Muscle layer of duodenum (tissue), 2 donors: ENCODE results near the gene CIITA.
"Not testable (repeated sequence)": the region's sequence is repeated elsewhere in the genome, so short reads cannot be mapped to it uniquely, and the experiment has no call there.

Experiments used
- H3K27ac ChIP-seq: one replicate; pipeline ENCODE4 v1.7.0; 2013; ENCODE audit warnings: mild to moderate bottlenecking, low read length
- H3K27me3 ChIP-seq: one replicate; pipeline ENCODE4 v1.7.0; 2013; ENCODE audit warnings: low read depth, mild to moderate bottlenecking, control low read depth, low read length
- H3K36me3 ChIP-seq, 2 donors: one replicate each; pipeline ENCODE4 v1.7.0; 2013; ENCODE audit warnings: low read length in 2 of 2, control low read depth in 1 of 2, mild to moderate bottlenecking in 1 of 2; ENCODE audit not compliant: insufficient read depth in 2 of 2, control insufficient read depth in 1 of 2
- H3K4me1 ChIP-seq, 2 donors: one replicate each; pipeline ENCODE4 v1.7.0; 2013; ENCODE audit warnings: low read length in 2 of 2, mild to moderate bottlenecking in 2 of 2, control low read depth in 1 of 2, moderate library complexity in 1 of 2; ENCODE audit not compliant: insufficient read depth in 2 of 2, control insufficient read depth in 1 of 2
- H3K4me3 ChIP-seq, 2 donors: one replicate each; pipeline ENCODE4 v1.7.0; 2013; ENCODE audit warnings: low read length in 2 of 2, low read depth in 1 of 2, mild to moderate bottlenecking in 1 of 2
- H3K9me3 ChIP-seq, 2 donors: one replicate each; pipeline ENCODE4 v1.7.0; 2013; ENCODE audit warnings: low read length in 2 of 2, control low read depth in 1 of 2, mild to moderate bottlenecking in 1 of 2; ENCODE audit not compliant: control insufficient read depth in 1 of 2
- donor health status: healthy.

The CIITA gene

DNA sequence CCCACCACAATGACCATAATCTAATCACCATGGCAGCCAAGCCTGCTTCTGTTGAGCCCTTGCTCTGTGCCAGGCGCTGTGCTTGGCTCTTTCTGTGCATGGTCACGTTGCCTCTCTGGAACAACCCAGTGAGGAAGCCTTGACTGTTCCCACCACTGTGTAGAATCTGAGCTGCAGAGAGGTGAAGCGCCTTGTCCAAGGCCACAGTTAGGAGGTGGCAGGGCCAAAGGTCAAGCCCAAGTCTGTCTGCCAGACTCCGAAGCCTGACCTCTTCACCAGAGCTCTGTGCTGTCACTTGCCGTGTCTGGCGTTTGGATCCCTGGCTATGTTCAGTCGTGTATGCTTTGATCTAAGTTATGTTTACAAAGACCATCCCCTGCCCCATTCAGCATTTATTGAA lies 77.9 kb downstream of the CIITA start:
- Histone ChIP-seq H3K27ac (no peak overlapping the region), H3K9me3 (no peaks in the 10 kb centered on the region), H3K4me3 (no peak overlapping the region), H3K27me3 (no peaks in the 10 kb centered on the region), H3K36me3 (peaks cover 0 to 12% of the 10 kb centered on the region in 2 donors), H3K4me1 (peaks cover 3 to 4% of the 10 kb centered on the region in 2 donors)

DNA sequence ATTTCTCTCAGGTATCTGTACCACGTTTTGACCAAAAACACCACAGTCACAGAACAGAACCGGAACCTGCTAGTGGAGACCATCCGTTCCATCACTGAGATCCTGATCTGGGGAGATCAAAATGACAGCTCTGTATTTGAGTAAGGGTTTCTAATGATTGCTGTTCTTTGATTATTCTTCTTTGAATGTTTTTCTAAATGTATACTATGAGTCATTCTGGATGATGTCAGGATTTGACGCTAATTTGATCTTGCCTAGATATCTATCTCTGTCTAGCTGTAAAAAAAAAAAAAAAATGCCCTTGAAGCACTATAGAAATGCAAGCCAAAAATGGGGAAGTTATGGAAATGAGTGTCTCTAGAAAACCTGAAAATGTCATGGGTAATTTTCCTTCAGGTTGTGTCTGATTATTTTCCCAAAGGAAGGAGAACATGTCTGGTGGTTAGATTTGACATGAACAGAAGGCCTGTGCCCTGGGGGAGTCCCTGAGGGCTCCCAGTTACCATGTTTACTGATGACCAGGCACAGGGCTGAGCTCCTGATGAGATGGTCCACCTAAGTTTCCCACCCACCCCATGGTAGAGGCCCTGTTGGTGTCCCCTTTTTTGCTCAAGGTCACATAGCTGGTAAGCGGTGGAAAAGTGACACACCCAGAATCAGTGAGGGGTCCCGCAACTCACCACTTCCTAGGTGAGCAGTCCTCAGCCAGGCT lies 80.9 kb downstream of the CIITA start:
- Histone ChIP-seq H3K36me3 (peaks cover 0 to 21% of the 10 kb centered on the region in 2 donors), H3K9me3 (no peaks in the 10 kb centered on the region), H3K4me3 (no peak overlapping the region), H3K27ac (no peak overlapping the region), H3K4me1 (peaks cover 0 to 9% of the 10 kb centered on the region in 2 donors), H3K27me3 (no peaks in the 10 kb centered on the region)

DNA sequence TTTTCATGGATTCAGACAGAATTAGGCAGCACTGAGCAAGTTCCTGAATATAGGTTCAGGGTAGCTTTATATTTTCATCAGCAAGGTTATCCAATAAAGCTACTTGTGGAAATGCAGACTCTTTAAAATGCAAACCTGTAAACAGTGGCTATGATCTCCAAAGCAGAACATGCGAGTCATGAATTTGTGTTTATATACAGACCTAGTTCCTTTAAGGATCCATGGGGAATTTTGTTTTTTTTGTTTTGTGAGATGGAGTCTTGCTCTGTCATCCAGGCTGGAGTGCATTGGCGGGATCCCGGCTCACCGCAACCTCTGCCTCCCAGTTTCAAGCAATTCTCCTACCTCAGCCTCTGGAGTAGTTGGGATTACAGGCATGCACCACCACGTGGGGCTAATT lies 82.2 kb downstream of the CIITA start:
- Histone ChIP-seq H3K9me3 (no peaks in the 10 kb centered on the region), H3K36me3 (peaks cover 5 to 30% of the 10 kb centered on the region in 2 donors), H3K27ac (no peak overlapping the region), H3K27me3 (no peaks in the 10 kb centered on the region), H3K4me1 (peaks cover 4 to 9% of the 10 kb centered on the region in 2 donors), H3K4me3 (no peak overlapping the region)

- Histone ChIP-seq H3K36me3 (peaks cover 5 to 30% of the 10 kb centered on the region in 2 donors), H3K27ac (no peak overlapping the region)
These were observed 84.2 kb downstream of the CIITA start for GRCh38 chr16:10961231-10961630.

DNA sequence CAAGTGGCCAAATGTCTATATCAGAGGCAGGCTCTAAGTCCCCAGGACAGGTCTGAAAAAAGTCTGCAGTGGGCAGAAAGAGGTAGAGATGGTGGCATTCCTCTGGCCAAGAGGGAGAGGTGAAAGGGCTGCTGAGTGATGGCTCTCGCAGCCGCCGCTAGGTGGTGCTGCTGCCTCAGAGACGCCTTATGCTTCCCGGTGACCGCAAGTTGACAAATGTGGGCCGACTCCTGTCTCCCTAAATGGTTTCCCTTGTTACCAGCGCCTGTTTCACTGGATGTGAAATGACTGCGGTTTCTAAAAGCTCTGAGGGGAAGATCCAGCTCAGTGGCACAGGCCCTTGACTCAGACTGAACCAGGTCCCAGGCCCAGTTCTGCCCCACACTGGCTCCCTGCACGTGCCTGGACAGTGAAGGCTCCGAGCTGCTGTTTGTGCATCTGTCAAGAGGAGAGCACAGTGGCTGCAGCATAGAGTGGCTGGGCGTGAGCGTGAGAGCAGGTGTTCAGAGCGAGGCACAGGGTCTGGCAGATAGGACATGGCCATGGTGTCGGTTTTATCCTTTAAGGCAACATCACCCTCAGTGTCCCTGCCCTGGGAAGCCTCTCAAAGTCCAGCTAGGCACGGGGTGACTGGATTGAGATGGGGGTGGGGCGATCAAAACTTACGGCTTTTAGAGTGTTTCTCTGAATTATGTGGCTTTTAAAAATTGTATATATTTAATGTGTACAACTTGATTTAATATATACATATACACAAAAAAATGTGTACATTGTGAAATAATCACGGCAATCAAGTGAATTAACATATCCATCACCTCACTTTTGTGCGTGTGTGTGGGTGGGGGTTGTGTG lies 87.3 kb downstream of the CIITA start:
- Histone ChIP-seq H3K4me3 (peak overlapping the region; percentile 33 to 37), H3K27me3 (no peaks in the 10 kb centered on the region), H3K4me1 (peaks cover 7 to 9% of the 10 kb centered on the region in 2 donors), H3K9me3 (no peaks in the 10 kb centered on the region), H3K27ac (no peak overlapping the region), H3K36me3 (peaks cover 5 to 17% of the 10 kb centered on the region in 2 donors)

More at GRCh38 chr16:10961231-10961630, 84.2 kb downstream of the CIITA start:
- Histone ChIP-seq H3K27me3 (no peaks in the 10 kb centered on the region), H3K4me1 (peaks cover 7 to 9% of the 10 kb centered on the region in 2 donors), H3K9me3 (no peaks in the 10 kb centered on the region), H3K4me3 (no peak overlapping the region)

- Histone ChIP-seq H3K36me3 (peaks cover 9 to 17% of the 10 kb centered on the region in 2 donors), H3K27me3 (no peaks in the 10 kb centered on the region), H3K4me1 (peaks cover 7 to 9% of the 10 kb centered on the region in 2 donors), H3K27ac (no peak overlapping the region), H3K9me3 (no peaks in the 10 kb centered on the region), H3K4me3 (no peak overlapping the region)
These were observed 87.9 kb downstream of the CIITA start for GRCh38 chr16:10964891-10965326.

GRCh38 chr16:10965440-10966061 lies 88.5 kb downstream of the CIITA start:
- Histone ChIP-seq H3K27ac (no peak overlapping the region), H3K9me3 (no peaks in the 10 kb centered on the region), H3K4me1 (peaks cover 7 to 9% of the 10 kb centered on the region in 2 donors), H3K27me3 (no peaks in the 10 kb centered on the region), H3K36me3 (peaks cover 13 to 21% of the 10 kb centered on the region in 2 donors), H3K4me3 (no peak overlapping the region)

DNA sequence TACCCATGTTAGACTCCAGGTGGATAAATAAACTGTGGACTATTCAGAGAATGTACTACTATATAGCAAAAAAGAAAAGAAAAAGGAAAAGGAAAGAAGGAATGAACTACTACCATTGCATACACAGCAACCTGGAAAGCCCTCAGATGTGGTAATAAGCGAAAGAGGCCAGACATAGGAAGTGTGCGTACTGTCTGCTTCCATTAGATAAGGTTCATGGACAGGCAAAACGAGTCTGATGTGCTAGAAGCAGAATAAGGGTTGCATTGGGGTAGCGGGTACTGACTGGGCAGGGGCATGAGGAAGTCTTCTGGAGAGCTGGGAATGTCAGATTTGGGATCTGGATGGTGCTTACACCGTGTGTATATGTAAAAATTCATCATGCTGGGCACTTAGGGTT lies 89.1 kb downstream of the CIITA start:
- no peaks in the 10 kb centered on the region for H3K9me3 ChIP-seq
- no peak overlapping the region for H3K27ac ChIP-seq
- no peak overlapping the region for H3K4me3 ChIP-seq
- H3K27me3 ChIP-seq: no peaks in the 10 kb centered on the region
- H3K36me3 ChIP-seq: peaks cover 18 to 26% of the 10 kb centered on the region in 2 donors
- peaks cover 7 to 8% of the 10 kb centered on the region in 2 donors for H3K4me1 ChIP-seq

- not testable (repeated sequence) for H3K27ac ChIP-seq, H3K27me3 ChIP-seq, H3K9me3 ChIP-seq, H3K4me1 ChIP-seq, H3K4me3 ChIP-seq
- H3K36me3 ChIP-seq: peaks cover 20 to 29% of the 10 kb centered on the region in 2 donors
These were observed 89.6 kb downstream of the CIITA start for GRCh38 chr16:10966559-10966958.

- no peak overlapping the region for H3K27ac ChIP-seq
- no peak overlapping the region for H3K4me3 ChIP-seq
- no peaks in the 10 kb centered on the region for H3K9me3 ChIP-seq
- H3K4me1 ChIP-seq: peaks cover 9 to 14% of the 10 kb centered on the region in 2 donors
- peaks cover 19 to 28% of the 10 kb centered on the region in 2 donors for H3K36me3 ChIP-seq
- H3K27me3 ChIP-seq: no peaks in the 10 kb centered on the region
These were observed 91.0 kb downstream of the CIITA start for GRCh38 chr16:10967986-10968385.

- peaks cover 14 to 27% of the 10 kb centered on the region in 2 donors for H3K36me3 ChIP-seq
- H3K4me1 ChIP-seq: peaks cover 9 to 14% of the 10 kb centered on the region in 2 donors
- H3K27ac ChIP-seq: no peak overlapping the region
- no peaks in the 10 kb centered on the region for H3K27me3 ChIP-seq
- no peak overlapping the region for H3K4me3 ChIP-seq
- no peaks in the 10 kb centered on the region for H3K9me3 ChIP-seq
These were observed 91.5 kb downstream of the CIITA start for GRCh38 chr16:10968498-10968897.
